ENCODE results near the gene TSPAN9. TPM values are rescaled to one million over a fixed set of nuclear protein-coding genes. Genes with fewer than 3 reads are reported as not detected.

Gene TSPAN9
- polyA plus RNA-seq, 4 donors = 79.9 to 98.9 (median 89.6) TPM

DNA sequence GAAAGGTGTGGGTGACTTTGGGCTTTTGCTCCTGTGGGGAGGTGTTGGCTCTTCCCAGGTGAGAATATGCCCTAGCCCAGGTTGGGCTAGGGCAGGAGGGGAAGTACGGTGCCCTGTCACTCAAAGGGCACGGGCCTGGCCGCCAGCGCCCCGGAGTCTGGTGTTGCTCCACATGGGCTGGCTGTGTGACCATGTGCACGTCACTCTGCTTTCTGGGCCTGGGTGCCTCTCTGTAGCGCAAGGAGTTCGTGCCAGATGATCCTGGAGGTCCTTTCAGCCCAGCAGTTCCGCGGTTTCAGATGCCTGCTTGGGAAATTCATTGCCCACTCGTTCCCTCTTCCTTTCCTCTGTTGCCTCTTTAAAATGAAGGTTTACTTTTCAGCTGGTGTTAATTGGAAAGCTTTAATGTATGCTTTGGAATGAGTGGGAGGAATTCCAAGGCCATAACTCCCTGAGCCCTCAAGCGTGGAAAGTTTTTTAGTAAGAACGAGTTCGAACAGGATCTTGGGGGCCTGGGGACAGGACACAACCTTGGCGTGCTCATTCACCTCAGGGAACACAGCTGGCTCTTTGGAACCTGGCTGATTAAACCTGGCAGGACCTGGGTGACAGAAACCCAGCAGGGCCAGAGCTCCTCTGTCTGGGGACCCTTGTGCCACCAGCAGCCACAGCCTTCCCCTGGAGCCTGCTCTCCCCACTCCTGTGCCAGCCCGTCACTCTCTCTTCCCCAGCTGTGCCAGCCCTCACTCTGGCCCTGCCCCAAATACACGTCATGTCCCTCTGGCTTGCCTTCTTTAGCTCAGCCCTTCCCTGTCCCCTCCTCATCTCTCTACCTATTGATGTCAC lies 42.8 kb downstream of the TSPAN9 start:
- peak in 3 of 4 donors; percentile 72 to 87 (median 78) for DNase-seq (ENCODE audit: low read depth in 4 of 4, low spot score in 3 of 4)

DNA sequence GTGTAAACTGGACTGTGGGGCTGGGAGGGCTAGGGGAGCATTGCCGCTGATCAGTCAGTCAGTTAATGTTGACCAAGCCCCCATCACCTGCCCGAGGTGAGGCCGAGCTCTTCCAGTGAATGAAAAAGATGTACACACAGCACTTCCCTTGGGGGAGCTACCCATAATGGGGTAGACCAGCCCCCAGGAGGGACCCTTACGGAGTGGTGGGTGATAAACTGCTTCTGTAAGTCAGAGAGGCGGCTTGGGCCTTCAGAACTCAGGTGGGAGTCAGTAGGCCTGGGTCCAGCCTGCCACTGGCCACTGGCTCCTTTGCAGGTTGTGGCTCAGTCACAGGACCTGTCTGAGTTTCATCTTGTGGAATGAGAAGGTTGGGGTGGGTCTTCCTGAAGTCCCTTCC lies 43.5 kb downstream of the TSPAN9 start:
- DNase-seq (ENCODE audit: low read depth in 4 of 4, low spot score in 3 of 4) = no peak

DNA sequence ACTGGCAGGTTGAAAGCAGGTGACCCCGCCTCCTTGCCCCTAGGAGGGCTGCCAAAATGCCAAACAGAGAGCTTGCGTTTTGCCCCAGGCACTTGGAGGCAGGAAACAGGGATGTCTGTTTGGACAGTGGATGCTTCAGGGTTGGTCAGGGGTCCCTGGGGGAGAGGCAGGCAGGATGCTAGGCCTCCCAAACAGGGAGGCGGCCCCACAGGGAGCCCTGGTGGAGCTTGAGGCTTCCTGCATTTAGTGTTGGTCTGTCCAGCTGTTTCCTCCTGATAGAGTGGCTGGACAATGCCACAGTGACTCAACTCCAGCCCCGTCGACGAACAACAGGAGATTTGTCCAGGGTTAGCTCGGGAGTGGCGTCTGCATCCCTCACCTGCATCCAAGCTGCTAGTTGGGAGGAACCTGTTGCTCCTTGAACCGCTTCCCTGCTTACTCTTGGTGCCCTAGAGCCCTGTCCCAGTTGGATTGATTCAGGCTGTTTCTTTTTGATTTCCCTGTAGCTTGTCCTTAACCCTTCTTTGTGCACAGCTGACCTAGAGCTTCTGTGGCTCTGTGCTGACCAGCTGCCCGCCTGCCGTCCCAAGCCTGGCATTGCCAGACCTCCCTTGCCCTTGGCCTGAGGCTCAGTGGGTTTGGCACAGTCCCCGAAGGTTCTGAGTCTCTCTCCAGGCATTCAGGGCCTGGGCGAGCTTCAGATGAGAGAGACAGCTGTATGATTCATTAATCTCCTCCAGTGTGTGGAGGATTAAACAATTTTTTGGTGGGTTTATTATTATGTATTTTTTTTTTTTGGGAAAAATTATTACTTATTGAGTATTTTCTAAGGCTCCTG lies 45.9 kb downstream of the TSPAN9 start:
- DNase-seq (ENCODE audit: low read depth in 4 of 4, low spot score in 3 of 4) = no peak

DNA sequence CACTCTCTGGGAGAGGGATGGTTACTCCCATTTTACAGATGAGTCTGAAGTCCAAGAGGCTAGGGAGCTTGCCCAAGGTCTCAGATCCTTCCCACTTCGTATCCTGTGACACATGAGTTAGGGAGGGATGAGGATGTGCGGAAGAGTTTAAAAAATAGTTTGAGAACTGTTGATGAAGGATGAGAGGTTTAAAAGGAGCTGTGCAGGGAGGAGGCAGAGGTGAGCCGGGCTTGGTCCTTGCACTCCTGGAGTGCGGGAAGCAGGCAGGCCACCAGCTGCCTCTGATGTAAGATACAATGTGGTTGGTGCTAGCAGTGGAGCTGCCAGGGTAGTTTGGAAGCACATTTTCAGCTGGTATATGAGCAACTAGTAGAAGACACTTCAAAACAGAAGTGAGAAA lies 46.5 kb downstream of the TSPAN9 start:
- no peak for DNase-seq (ENCODE audit: low read depth in 4 of 4, low spot score in 3 of 4)

DNA sequence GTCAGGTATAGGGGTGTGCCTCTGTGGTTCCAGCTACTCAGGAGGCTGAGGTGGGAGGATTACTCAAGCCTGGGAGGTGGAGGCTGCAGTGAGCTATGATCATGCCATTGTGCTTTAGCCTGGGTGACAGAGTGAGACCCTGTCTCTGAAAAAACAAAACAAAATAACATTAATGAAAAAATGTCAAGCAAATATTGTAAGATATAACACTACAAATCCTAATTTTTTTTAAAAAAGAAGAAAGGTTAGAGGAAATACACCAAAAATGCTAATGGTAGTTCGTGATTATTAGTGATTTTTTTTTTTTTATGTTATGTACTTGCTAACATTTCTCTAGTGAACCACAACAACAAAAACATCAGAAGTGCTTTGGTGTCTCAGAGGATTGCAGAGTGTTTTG lies 47.7 kb downstream of the TSPAN9 start:
- no peak for DNase-seq (ENCODE audit: low read depth in 4 of 4, low spot score in 3 of 4)

DNA sequence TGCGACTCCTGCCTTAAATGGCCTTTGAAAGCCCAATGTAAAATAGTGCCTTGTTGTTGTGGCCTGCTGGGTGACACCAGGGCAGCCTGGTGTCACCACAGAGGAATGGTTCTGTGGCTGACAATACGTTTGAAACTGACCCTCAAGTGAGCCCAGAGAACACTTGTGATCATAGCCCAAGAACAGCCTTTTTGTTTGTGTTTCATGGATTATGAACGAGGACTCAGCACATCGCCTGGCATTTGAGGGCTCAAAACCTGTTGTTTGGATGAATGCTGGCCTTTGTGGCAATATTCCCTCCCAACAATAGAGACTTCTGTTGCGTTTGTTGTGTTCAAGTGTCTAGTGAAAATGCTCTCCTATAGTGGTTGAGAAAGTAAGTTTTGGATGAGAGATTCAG lies 48.5 kb downstream of the TSPAN9 start:
- DNase-seq (ENCODE audit: low read depth in 4 of 4, low spot score in 3 of 4) = no peak

GRCh38 chr12:3127832-3128231 lies 50.7 kb downstream of the TSPAN9 start:
- DNase-seq (ENCODE audit: low read depth in 4 of 4, low spot score in 3 of 4) = no peak

- DNase-seq (ENCODE audit: low read depth in 4 of 4, low spot score in 3 of 4) = no peak
Observed at GRCh38 chr12:3128498-3129293, 51.5 kb downstream of the TSPAN9 start.

- no peak for DNase-seq (ENCODE audit: low read depth in 4 of 4, low spot score in 3 of 4)
Observed at GRCh38 chr12:3129301-3130056, 52.3 kb downstream of the TSPAN9 start.

DNA sequence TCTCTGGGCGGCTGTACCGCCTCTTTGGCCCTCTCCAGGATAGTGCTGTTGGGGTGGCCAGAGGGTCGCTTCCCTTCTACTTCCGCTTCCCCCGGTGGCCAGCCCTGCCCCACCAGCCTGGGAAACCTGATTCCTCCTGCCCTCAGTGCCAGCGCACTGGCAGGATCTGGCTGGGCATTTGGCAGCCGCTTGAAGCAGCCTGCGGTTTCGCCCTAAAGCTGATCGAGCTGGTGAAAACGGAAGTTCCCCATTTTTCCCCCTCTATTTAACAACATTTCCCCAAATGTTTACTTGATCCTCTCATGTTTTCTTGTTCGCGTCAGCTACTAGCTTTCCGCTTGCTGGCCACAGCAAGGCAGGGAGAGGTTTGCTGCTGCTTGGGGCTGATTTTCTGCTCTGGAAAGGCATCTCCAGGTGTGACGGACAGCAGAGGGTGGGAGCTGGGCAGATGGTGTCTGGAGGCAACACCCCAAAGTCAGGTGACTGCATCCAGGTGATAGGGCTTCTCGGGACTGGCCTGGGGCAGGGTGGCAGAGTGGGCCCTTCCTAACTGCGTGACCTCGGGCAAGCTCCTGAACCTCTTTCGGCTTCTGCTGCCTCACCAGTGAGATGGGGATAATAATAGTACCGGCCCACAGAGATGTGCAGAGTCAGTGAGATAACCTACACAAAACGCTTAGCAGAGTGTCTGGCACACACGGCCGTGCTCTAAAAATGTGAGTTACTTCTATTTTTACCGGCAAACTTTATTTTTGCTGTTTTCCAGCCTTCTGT lies 53.1 kb downstream of the TSPAN9 start:
- no peak for DNase-seq (ENCODE audit: low read depth in 4 of 4, low spot score in 3 of 4)

GRCh38 chr12:3131129-3131528 lies 54.0 kb downstream of the TSPAN9 start:
- DNase-seq (ENCODE audit: low read depth in 4 of 4, low spot score in 3 of 4) = no peak

DNA sequence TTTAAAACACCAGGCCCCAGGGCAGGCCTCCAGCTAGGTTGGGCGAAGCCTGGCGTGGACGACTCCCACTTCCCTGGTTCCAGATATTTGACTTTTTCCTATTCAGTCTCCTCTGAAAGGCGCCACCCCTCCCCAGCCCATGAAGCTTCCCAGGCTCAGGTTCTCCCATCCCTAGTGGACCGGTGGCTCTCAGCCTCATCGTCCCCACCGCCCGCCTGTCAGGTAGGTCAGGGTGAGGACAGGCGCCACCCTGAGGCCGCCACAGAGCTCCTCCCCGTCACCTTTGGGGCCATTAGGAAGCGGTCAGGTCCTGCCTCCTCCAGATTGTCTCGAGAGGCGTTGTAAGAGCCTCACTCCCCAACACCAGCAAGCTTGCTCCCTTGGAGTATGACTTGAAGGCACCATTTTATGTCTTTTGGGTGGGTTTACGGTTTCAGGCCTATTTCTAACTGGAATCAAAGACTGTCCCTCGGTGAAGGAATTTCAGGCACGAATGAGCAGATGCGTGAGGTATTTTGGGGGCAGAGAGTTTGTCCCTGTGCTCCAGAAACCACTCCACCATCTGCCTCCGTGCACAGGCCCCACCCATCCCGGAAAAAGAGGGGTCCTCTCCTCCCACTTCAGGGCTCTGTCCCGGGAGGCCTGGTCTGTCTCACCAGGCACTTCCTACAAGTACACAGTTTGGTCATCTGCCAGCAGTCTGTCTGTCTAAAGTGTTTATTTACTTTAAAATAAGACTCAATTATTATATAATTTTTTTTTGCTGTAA lies 55.6 kb downstream of the TSPAN9 start:
- no peak for DNase-seq (ENCODE audit: low read depth in 4 of 4, low spot score in 3 of 4)

GRCh38 chr12:3133405-3133783 lies 56.2 kb downstream of the TSPAN9 start:
- DNase-seq (ENCODE audit: low read depth in 4 of 4, low spot score in 3 of 4) = no peak

DNA sequence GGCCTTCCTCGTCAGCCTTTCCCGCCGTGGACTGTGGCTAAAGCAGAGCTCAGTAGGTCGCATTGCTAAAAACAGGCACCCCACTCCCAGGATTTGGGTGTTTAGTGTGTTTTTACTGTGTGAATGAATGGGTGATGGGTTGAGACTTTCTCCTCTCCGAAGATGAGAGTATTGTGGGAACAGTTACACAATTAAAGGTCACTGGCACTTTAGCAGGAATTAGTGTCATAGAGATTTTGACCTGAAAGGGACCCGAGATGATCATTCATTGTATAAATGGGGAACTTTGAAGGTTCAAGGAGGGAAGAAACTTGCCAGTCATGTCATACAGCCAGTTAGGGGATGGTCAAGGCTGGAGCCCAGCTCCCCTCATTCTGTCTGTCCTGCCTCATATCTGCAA lies 56.9 kb downstream of the TSPAN9 start:
- DNase-seq (ENCODE audit: low read depth in 4 of 4, low spot score in 3 of 4) = no peak

DNA sequence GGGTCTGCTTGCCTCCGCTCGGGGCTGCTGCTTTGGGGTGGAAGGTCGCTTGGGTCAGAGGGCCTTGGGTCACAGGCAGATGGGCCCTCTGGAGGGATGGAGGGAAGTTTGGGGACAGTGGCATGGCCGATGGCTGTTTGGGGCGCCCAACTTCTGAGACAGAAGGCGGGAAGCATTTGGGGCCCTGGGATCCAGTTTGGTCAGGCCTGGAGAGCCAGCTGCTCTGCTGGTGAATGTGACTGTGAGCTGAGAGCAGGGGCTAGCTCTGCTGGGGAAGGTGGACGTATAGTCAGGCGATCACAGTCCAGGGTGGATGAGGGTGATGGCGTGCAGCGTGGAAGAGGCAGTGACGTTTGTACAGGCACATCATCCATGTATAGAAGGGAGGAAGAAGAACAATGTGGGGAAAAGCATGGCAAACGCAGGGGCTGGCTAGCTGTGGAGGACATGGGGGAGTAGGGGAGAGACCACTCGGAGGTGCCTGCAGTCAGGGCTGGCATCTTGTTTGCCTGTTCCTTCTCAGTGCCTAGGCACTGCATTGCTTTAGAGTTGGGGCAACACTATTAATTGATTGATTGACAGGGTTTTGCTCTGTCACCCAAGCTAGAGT lies 57.5 kb downstream of the TSPAN9 start:
- no peak for DNase-seq (ENCODE audit: low read depth in 4 of 4, low spot score in 3 of 4)

DNA sequence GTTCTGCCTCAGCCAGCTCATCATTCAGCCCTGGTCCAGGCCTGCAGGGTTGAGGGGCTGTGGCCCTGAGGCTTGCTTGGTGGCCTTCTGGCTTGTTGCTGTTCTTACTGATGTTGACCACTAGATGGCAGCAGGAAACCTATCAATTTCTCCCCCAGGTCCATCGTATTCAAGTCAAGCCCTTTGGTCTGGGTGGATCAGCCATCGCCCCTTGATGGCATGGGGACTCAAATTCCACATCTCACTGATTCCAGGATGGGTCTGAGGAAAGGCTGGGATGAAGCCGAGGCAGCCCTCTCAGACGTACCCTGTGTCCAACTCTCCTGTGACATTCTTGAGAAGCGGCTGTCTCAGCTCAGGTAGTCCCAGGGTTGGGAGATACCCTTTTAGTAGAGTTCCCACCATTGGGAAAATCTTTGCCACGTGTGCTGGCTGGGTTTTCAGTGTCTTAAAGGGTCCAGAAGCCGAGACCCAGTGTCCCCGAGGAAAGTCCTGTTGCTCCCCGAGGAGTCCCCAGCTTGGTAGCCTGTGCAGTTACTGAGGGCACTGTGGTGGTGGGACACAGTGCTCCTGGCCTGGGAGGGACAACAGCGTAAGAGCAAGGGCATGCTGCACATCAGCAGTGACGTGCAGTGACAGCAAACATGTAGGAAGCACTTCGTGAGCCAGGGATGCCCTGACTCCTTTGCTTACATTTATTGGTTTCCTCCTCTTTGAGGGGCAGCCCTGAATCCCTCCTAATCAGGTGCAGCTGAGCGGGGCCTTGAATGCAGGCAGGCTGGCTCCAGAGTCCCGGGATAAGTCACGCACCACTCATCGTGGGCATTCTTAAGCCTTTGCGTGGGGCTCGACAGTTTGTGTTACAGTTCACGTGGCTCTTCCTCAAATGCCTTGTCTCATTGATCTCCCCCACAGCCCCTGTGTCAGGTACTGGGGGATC lies 58.6 kb downstream of the TSPAN9 start:
- no peak for DNase-seq (ENCODE audit: low read depth in 4 of 4, low spot score in 3 of 4)

DNA sequence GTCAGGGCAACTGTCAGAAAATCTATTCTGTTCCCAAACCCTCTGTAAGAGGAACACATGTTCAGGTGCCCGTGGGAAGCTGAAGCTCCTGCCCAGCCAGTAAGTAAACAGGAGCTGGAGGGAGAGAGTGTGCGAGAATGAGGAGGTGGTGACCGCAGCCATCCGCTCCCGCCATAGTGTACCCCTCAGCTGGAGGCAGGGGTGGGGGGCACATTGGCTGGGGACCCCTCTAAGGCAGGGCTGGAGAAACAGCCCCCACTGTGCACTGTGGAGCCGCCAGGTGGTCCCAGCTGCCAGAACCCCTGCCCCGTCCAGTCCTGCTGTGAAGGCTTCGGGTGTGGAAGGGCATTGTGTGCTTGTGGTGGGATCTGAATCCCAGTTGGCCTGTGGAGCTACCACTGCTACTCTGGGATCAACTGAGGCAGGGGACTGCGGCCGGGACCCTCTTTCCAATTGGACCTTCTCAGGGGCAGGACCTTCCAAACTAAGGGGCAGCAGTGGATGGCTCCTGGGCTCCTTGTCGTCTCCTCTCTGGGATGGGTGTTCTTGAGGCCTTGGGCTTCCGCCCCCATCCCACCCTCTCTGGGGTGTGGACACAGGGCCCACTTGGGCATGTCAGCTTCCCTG lies 59.6 kb downstream of the TSPAN9 start:
- DNase-seq (ENCODE audit: low read depth in 4 of 4, low spot score in 3 of 4) = no peak

All from left renal pelvis (tissue), 4 donors.